Osteoblast (primary cell): ENCODE results near the gene SMCO2. TPM values are rescaled to one million over a fixed set of nuclear protein-coding genes. Genes with fewer than 3 reads are reported as not detected.

ENCODE experiments used
- DNase-seq: peaks from one replicate; pipeline ENCODE4 v3.0.0; 2011; ENCODE audit warnings: low spot score, mixed read lengths; ENCODE audit not compliant: insufficient read length; ENCODE audit errors: missing footprints
- H2AFZ ChIP-seq: 2 replicates; pipeline ENCODE4 v1.6.0; 2011; ENCODE audit warnings: mild to moderate bottlenecking, low read length
- H3K27ac ChIP-seq: 2 replicates; pipeline ENCODE4 v1.5.1; 2011; ENCODE audit warnings: mild to moderate bottlenecking, low read depth, low read length, moderate library complexity
- H3K27me3 ChIP-seq: 2 replicates; pipeline ENCODE4 v1.6.0; 2012; ENCODE audit warnings: mild to moderate bottlenecking, control low read depth, inconsistent platforms, low read length, moderate library complexity; ENCODE audit not compliant: insufficient read depth
- H3K36me3 ChIP-seq: 2 replicates; pipeline ENCODE4 v1.5.1; 2011; ENCODE audit warnings: mild to moderate bottlenecking, low read length, control low read depth, moderate library complexity; ENCODE audit not compliant: insufficient read depth
- H3K4me1 ChIP-seq: 2 replicates; pipeline ENCODE4 v1.5.1; 2011; ENCODE audit warnings: mild to moderate bottlenecking, low read length, control low read depth, moderate library complexity; ENCODE audit not compliant: insufficient read depth
- H3K4me2 ChIP-seq: 2 replicates; pipeline ENCODE4 v1.6.0; 2011; ENCODE audit warnings: mild to moderate bottlenecking, low read length; ENCODE audit not compliant: insufficient read depth
- H3K4me3 ChIP-seq: fragments of 200-600 bp; sonication (generic); 3 replicates; pipeline ENCODE4 v1.5.1; 2012; ENCODE audit warnings: mild to moderate bottlenecking, low read length, inconsistent platforms; ENCODE audit not compliant: insufficient read depth
- H3K79me2 ChIP-seq: 2 replicates; pipeline ENCODE4 v1.6.0; 2012; ENCODE audit warnings: mild to moderate bottlenecking, low read length, control low read depth, inconsistent platforms; ENCODE audit not compliant: insufficient read depth
- H3K9me3 ChIP-seq: 2 replicates; pipeline ENCODE4 v1.5.1; 2011; ENCODE audit warnings: low read depth, low read length, control low read depth
- H4K20me1 ChIP-seq: 2 replicates; pipeline ENCODE4 v1.6.0; 2012; ENCODE audit warnings: mild to moderate bottlenecking, low read length, control low read depth; ENCODE audit not compliant: insufficient read depth
- CTCF ChIP-seq: IDR thresholded peaks from 2 replicates; pipeline ENCODE4 v1.5.1; 2011; ENCODE audit warnings: mild to moderate bottlenecking, low read depth, low read length, moderate library complexity; ENCODE audit errors: extremely low read depth
- total RNA-seq: library from RNA; depleted of rRNA; stranded (reverse); fragments of >200 nt; gene quantifications from 2 replicates; pipeline ENCODE4 v1.2.3, GENCODE V29; 2012

Gene SMCO2
- total RNA-seq, 1 donor, result 0.72 TPM

GRCh38 chr12:27460471-27460978, 14.0 kb downstream of the SMCO2 start:
- Histone ChIP-seq H3K4me1 (peaks cover 40% of the 10 kb centered on the region), H4K20me1 (no peaks in the 10 kb centered on the region), H3K9me3 (no peaks in the 10 kb centered on the region), H3K4me3 (peak overlapping the region; percentile 10), H2AFZ (peak overlapping the region; percentile 5), H3K27ac (peak overlapping the region; percentile 13), H3K4me2 (peak overlapping the region; percentile 70), H3K79me2 (no peaks in the 10 kb centered on the region), H3K27me3 (no peaks in the 10 kb centered on the region), H3K36me3 (no peaks in the 10 kb centered on the region)
- no peak for DNase-seq
- TF ChIP-seq CTCF, result no peak

DNA sequence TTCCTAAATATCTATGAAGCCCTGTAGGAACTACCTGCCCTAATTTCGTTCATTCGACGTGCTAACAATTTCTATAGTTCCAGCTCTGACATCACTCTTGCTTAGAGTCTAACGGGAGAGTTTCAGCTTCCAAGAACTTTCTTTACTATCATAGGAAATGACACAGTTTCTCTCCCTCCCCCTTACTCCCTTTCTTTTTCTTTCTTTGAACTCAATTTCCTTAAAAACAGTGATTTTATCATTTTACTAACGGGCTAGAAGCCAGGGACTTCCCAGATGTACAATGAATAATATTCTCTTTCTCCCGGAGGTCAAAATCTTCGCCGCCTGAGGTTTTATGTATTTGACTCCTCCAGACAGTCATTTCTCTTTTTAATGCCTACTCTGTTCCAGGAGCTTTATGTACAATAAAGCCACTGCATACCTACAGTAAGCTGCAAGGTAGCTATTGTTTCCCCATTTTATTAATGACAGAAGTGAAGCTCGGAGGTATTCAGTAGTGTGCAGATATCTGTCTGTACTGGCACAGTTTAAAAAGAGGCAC, 15.7 kb downstream of the SMCO2 start:
- Histone ChIP-seq H3K4me1 (peaks cover 40% of the 10 kb centered on the region), H4K20me1 (no peaks in the 10 kb centered on the region), H3K27ac (peak overlapping the region; percentile 63), H3K4me2 (peak overlapping the region; percentile 66), H2AFZ (peak overlapping the region; percentile 55), H3K4me3 (peak overlapping the region; percentile 34), H3K9me3 (no peaks in the 10 kb centered on the region), H3K36me3 (no peaks in the 10 kb centered on the region), H3K79me2 (no peaks in the 10 kb centered on the region), H3K27me3 (no peaks in the 10 kb centered on the region)
- DNase-seq, result peak; percentile 23
- no peak for TF ChIP-seq CTCF

GRCh38 chr12:27462851-27463250, 16.3 kb downstream of the SMCO2 start:
- H3K4me1 ChIP-seq, result peaks cover 40% of the 10 kb centered on the region
- H3K4me2 ChIP-seq, result peak overlapping the region; percentile 66
- H3K27ac ChIP-seq, result peak overlapping the region; percentile 63
- TF ChIP-seq CTCF, result no peak
- DNase-seq, result peak; percentile 32
- no peak overlapping the region for H3K4me3 ChIP-seq
- no peak overlapping the region for H2AFZ ChIP-seq
- no peaks in the 10 kb centered on the region for H4K20me1 ChIP-seq
- H3K27me3 ChIP-seq, result no peaks in the 10 kb centered on the region
- no peaks in the 10 kb centered on the region for H3K36me3 ChIP-seq
- H3K79me2 ChIP-seq, result no peaks in the 10 kb centered on the region
- H3K9me3 ChIP-seq, result no peaks in the 10 kb centered on the region

DNA sequence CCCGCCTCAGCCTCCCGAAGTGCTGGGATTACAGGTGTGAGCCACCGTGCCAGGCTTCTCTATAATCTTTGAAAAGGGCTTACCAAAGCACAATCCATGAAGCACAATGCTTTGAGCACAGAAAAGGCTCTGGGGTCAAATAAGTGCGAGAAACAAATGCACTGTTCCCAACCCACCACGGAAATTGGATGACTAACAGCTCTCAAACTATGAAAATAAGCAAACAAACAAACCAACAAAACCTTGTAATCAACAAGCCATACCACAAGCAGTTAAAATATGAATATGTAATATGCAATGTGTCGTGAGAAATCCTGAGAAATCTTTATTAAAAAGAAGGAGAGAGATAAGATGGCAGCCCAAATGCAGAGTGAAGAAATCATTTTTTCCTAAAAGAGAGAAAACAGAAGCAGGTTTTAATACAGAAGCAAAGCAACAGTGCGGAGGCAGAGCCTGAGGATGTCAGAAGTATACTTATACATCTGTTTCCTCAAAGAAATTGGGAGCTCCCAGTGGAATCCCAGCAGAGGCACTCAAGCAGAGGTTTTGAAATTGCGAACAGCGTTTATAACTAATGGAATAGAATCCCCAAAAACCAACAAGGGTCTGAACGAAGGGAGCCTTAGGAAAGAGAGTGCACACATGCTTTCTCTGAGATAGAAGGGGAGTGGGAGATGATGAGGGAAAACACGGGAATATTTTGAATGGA, 17.1 kb downstream of the SMCO2 start:
- no peak for DNase-seq
- H3K4me2 ChIP-seq, result peak overlapping the region; percentile 6
- no peak for TF ChIP-seq CTCF
- no peaks in the 10 kb centered on the region for H3K27me3 ChIP-seq
- H3K9me3 ChIP-seq, result no peaks in the 10 kb centered on the region
- H2AFZ ChIP-seq, result peak overlapping the region; percentile 19
- H3K79me2 ChIP-seq, result no peaks in the 10 kb centered on the region
- peaks cover 40% of the 10 kb centered on the region for H3K4me1 ChIP-seq
- no peak overlapping the region for H3K4me3 ChIP-seq
- H3K27ac ChIP-seq, result no peak overlapping the region
- no peaks in the 10 kb centered on the region for H3K36me3 ChIP-seq
- no peaks in the 10 kb centered on the region for H4K20me1 ChIP-seq
